Body of pancreas (tissue), 4 donors: ENCODE results near the gene NLRP5. TPM values are rescaled to one million over a fixed set of nuclear protein-coding genes. Genes with fewer than 3 reads are reported as not detected.

Source experiments
- ATAC-seq: fragments of 150-250 bp; one replicate; pipeline ENCODE4 v1.9.1; 2016
- DNase-seq, 4 donors: peaks; one replicate each; pipeline ENCODE4 v3.0.0-alpha.2; 2019
- H3K27ac ChIP-seq, 4 donors: fragments of 200-600 bp; sonication (generic); 1 replicate in 3 of 4; 2 replicates in 1 of 4; pipeline versions ENCODE4 v1.5.1 to v1.6.1; 2016 to 2019; ENCODE audit warnings: mild to moderate bottlenecking in 1 of 4, mixed read lengths in 1 of 4, moderate library complexity in 1 of 4
- H3K27me3 ChIP-seq, 2 donors: fragments of 200-600 bp; sonication (generic); one replicate each; pipeline ENCODE4 v1.6.0; 2016; ENCODE audit warnings: mild to moderate bottlenecking in 1 of 2
- H3K36me3 ChIP-seq, 2 donors: fragments of 200-600 bp; sonication (generic); replicated peaks in 1 of 2; 2 replicates each; pipeline ENCODE4 v1.5.1; 2016; ENCODE audit warnings: low read depth in 2 of 2; ENCODE audit not compliant: insufficient read depth in 1 of 2
- H3K4me1 ChIP-seq: fragments of 200-600 bp; sonication (generic); one replicate; pipeline ENCODE4 v1.6.0; 2016
- H3K4me3 ChIP-seq, 2 donors: fragments of 200-600 bp; sonication (generic); 1 replicate in 1 of 2; 2 replicates in 1 of 2; pipeline ENCODE4 v1.5.1; 2016 to 2019
- H3K9me3 ChIP-seq, 3 donors: fragments of 200-600 bp; sonication (generic); 1 replicate in 2 of 3; 2 replicates in 1 of 3; pipeline ENCODE4 v1.5.1; 2016
- POLR2A ChIP-seq, 3 donors: fragments of 450-650 bp; IDR thresholded peaks; one replicate each; pipeline ENCODE4 v1.6.1; 2016; ENCODE audit warnings: antibody characterized with exemption in 3 of 3, mild to moderate bottlenecking in 2 of 3
- WGBS, 2 donors: methylation state at CpG; one replicate each; pipeline ENCODE4 v1.1.5; 2017; 5-methylcytosine and 5-hydroxymethylcytosine counted together
- intact Hi-C: fragments of 100-400 bp; cut with DNase I; formaldehyde crosslinking; loops from one replicate; pipeline ENCODE4 v1.15.1; 2023
- total RNA-seq, 2 donors: library from RNA; depleted of rRNA; stranded (reverse); fragments of >200 nt; gene quantifications; one replicate each; pipeline ENCODE4 v1.1.0, GENCODE V29; 2016
- TF ChIP-seq, protein P1 (sequence below), 7 experiments: fragments of 450-650 bp in 4 of 7; fragments of 200-600 bp in 3 of 7; sonication (generic) in 3 of 7; IDR thresholded peaks; one replicate each; pipeline ENCODE4 v1.5.1; 2016 to 2019; ENCODE audit warnings: antibody characterized with exemption in 7 of 7

Gene NLRP5
- total RNA-seq, 2 donors from 2014 or later, result not detected

DNA sequence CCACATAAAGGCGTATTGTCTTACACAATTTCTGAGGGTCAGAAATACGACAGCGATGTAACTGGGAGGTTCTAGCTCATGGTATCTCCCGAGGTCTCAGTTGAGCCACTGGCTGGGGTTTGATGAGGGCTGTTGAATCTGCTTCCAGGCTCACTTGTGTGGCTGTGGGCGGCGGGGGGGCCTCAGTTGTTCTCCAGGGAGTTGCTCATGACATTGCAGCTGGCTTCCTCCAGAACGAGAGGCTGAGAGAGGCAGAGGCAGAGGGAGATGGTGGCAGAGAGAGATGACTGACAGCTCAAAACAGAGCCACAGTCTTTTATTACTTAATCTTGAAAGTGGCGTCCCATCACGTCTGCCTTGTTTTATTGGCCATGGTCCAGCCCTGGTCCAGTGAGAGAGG lies 6.2 kb upstream of the NLRP5 start:
- H3K27ac ChIP-seq, result no peak overlapping the region
- no peak overlapping the region for H3K4me3 ChIP-seq
- no peak for ATAC-seq
- H3K4me1 ChIP-seq, result no peaks in the 10 kb centered on the region
- WGBS, 2 donors, result 56% methylated on average over 7 to 9 of the region's 9 CpGs
- no peak for DNase-seq
- TF ChIP-seq, protein P1, sequence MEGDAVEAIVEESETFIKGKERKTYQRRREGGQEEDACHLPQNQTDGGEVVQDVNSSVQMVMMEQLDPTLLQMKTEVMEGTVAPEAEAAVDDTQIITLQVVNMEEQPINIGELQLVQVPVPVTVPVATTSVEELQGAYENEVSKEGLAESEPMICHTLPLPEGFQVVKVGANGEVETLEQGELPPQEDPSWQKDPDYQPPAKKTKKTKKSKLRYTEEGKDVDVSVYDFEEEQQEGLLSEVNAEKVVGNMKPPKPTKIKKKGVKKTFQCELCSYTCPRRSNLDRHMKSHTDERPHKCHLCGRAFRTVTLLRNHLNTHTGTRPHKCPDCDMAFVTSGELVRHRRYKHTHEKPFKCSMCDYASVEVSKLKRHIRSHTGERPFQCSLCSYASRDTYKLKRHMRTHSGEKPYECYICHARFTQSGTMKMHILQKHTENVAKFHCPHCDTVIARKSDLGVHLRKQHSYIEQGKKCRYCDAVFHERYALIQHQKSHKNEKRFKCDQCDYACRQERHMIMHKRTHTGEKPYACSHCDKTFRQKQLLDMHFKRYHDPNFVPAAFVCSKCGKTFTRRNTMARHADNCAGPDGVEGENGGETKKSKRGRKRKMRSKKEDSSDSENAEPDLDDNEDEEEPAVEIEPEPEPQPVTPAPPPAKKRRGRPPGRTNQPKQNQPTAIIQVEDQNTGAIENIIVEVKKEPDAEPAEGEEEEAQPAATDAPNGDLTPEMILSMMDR (IDR thresholded peaks at IDR 0.05), result no peak
- TF ChIP-seq POLR2A (IDR thresholded peaks at IDR 0.05), result no peak
- intact Hi-C loops, result no loop called here
- no peaks in the 10 kb centered on the region for H3K27me3 ChIP-seq
- peaks cover 0 to 5% (median 0%) of the 10 kb centered on the region in 3 donors for H3K9me3 ChIP-seq
- no peaks in the 10 kb centered on the region for H3K36me3 ChIP-seq

DNA sequence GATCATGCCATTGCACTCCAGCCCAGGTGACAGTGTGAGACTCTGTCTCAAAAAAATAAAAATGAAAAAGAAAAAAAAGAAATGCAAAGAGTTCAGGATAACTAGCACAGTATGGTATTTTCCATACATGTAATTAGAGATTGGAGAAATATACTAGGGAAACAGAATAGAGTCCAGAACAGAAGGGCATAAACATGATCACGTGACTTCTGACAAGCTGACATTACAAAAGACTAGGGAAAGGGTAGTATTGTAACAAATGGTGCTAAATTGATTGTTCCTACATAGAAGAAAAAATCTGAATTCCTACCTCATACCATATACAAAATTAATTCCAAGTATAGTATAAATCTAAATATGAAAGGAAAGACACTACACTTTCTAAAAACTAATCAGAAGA lies 1.3 kb upstream of the NLRP5 start:
- H3K27me3 ChIP-seq, result no peaks in the 10 kb centered on the region
- DNase-seq (no peak), ATAC-seq (no peak)
- TF ChIP-seq, protein P1 (IDR thresholded peaks at IDR 0.05), result no peak
- no peak for TF ChIP-seq POLR2A (IDR thresholded peaks at IDR 0.05)
- no peak overlapping the region for H3K27ac ChIP-seq
- H3K4me3 ChIP-seq, result no peak overlapping the region
- no peaks in the 10 kb centered on the region for H3K4me1 ChIP-seq
- 57 to 63% methylated on average over 1 of the region's 1 CpG for WGBS, 2 donors
- no peaks in the 10 kb centered on the region for H3K9me3 ChIP-seq
- intact Hi-C loops, result no loop called here
- H3K36me3 ChIP-seq, result no peaks in the 10 kb centered on the region

DNA sequence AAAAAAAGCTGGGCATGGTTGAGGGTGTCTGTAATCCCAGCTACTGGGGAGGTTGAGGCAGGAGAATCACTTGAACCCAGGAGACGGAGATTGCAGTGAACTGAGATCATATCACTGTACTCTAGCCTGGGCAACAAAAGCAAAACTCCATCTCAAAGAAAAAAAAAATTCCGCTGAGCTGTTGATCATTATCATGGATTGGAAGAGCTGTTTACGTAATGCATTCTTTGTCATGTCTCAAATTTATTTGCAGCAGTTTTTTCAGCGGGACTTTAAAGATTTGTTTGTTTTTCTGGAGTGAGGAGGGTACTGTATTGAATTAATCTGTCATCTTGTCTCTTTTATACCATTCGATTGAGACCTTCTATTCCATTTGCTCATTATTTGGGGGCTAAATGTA lies 4.3 kb downstream of the NLRP5 start:
- WGBS, 2 donors, result 58 to 59% methylated on average over 5 of the region's 5 CpGs
- DNase-seq (no peak), ATAC-seq (no peak)
- TF ChIP-seq POLR2A (IDR thresholded peaks at IDR 0.05), result no peak
- TF ChIP-seq, protein P1 (IDR thresholded peaks at IDR 0.05), result no peak
- no peaks in the 10 kb centered on the region for H3K27me3 ChIP-seq
- intact Hi-C loops, result no loop called here
- no peaks in the 10 kb centered on the region for H3K4me1 ChIP-seq
- H3K36me3 ChIP-seq, result no peaks in the 10 kb centered on the region
- no peak overlapping the region for H3K27ac ChIP-seq
- H3K9me3 ChIP-seq, result peaks cover 0 to 5% (median 0%) of the 10 kb centered on the region in 3 donors
- H3K4me3 ChIP-seq, result no peak overlapping the region

DNA sequence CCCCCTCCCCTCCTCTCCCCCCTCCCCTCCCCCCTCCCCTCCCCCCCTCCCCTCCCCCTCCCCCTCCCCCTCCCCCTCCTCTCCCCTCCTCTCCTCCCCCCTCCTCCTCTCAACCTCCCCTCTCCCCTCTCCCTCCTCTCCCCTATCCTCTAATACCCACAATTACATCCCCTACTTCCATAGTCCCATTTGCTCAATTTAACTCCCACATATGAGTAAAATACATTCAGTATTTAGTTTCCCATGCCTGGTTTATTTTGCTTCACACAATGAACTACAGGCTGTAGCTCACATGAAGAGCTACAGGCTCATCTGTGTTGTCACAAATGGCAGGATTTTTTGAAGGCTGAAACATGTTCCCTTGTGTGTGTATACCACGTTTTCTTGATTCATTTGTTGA lies 6.9 kb downstream of the NLRP5 start:
- intact Hi-C loops, result no loop called here

DNA sequence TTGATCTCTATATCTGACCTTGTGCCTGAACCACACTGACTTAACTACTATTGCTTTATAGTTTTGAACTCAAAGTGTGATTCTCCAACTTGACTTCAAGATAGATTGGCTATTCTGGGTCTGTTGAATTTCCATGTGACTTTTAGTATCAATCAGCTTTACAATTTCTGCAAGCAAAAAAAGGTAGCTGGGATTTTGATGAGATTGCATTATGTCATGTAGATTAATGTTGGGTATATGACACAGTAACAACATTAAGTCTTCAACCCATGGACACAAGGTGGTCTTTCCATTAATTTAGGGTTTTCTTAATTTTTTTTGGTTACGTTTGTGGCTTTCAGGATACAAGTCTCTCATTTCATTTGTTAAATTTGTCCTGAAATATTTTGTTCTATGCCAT lies 28.2 kb downstream of the NLRP5 start:
- H3K9me3 ChIP-seq, result no peaks in the 10 kb centered on the region
- DNase-seq, result no peak
- no peaks in the 10 kb centered on the region for H3K27me3 ChIP-seq
- H3K4me1 ChIP-seq, result no peaks in the 10 kb centered on the region
- ATAC-seq, result no peak
- no peak overlapping the region for H3K27ac ChIP-seq
- no peaks in the 10 kb centered on the region for H3K36me3 ChIP-seq
- TF ChIP-seq, protein P1 (IDR thresholded peaks at IDR 0.05), result no peak
- TF ChIP-seq POLR2A (IDR thresholded peaks at IDR 0.05), result no peak
- intact Hi-C loops, result no loop called here
- H3K4me3 ChIP-seq, result no peak overlapping the region
- WGBS, 2 donors, result 41 to 42% methylated on average over 1 of the region's 1 CpG

More for the DNA sequence above, 6.9 kb downstream of the NLRP5 start:
- H3K27ac ChIP-seq, result no peak overlapping the region
- TF ChIP-seq, protein P1 (IDR thresholded peaks at IDR 0.05), result no peak
- no peak for TF ChIP-seq POLR2A (IDR thresholded peaks at IDR 0.05)
- H3K27me3 ChIP-seq, result no peaks in the 10 kb centered on the region
- 10 to 19% methylated on average over 1 of the region's 1 CpG for WGBS, 2 donors
- no peaks in the 10 kb centered on the region for H3K4me1 ChIP-seq
- H3K4me3 ChIP-seq, result no peak overlapping the region
- DNase-seq (no peak), ATAC-seq (no peak)
- peaks cover 0 to 12% (median 0%) of the 10 kb centered on the region in 3 donors for H3K9me3 ChIP-seq
- no peaks in the 10 kb centered on the region for H3K36me3 ChIP-seq
